K562 (cell line): Measurements from ENCODE around the gene CATSPER4. TPM values are rescaled to one million over a fixed set of nuclear protein-coding genes. Genes with fewer than 3 reads are reported as not detected.

Source experiments
- ARID3B ChIP-seq: fragments of 250-450 bp; sonication (Bioruptor Pico); IDR thresholded peaks from 2 replicates; pipeline ENCODE4 v1.4.0; 2020; ENCODE audit warnings: borderline replicate concordance
- HSF4 ChIP-seq: fragments of 250-450 bp; sonication (Bioruptor Pico); IDR thresholded peaks from 2 replicates; pipeline ENCODE4 v2.1.2; 2022; ENCODE audit warnings: mild to moderate bottlenecking, moderate library complexity, borderline replicate concordance
- MEIS2 ChIP-seq: fragments of 450-650 bp; IDR thresholded peaks from 2 replicates; pipeline ENCODE4 v1.6.1; 2014; ENCODE audit warnings: mild to moderate bottlenecking; ENCODE audit not compliant: partially characterized antibody
- NBN ChIP-seq: fragments of 450-650 bp; IDR thresholded peaks from 2 replicates; pipeline ENCODE4 v1.6.1; 2016; ENCODE audit warnings: low read depth, mild to moderate bottlenecking
- NFXL1 ChIP-seq: fragments of 450-650 bp; formaldehyde crosslinking; IDR thresholded peaks from 2 replicates; pipeline ENCODE4 v1.4.0; 2021; ENCODE audit warnings: mild to moderate bottlenecking
- NR2F6 ChIP-seq: fragments of 450-650 bp; formaldehyde crosslinking; IDR thresholded peaks from 2 replicates; pipeline ENCODE4 v1.4.0; 2020; ENCODE audit warnings: mild to moderate bottlenecking
- PHTF2 ChIP-seq: fragments of 250-450 bp; sonication (Bioruptor Pico); IDR thresholded peaks from 2 replicates; pipeline ENCODE4 v1.5.0; 2021; ENCODE audit warnings: mild to moderate bottlenecking
- POLR3G ChIP-seq: IDR thresholded peaks from 2 replicates; pipeline ENCODE4 v1.6.1; 2011; ENCODE audit not compliant: insufficient read length, insufficient replicate concordance; ENCODE audit errors: extremely low read depth
- RERE ChIP-seq: sonication (generic); formaldehyde crosslinking; IDR thresholded peaks from 2 replicates; pipeline ENCODE4 v1.8.0; 2023; ENCODE audit warnings: missing genetic modification reagents, mild to moderate bottlenecking, borderline replicate concordance
- TCF7L2 ChIP-seq: fragments of 150-350 bp; IDR thresholded peaks from 2 replicates; pipeline ENCODE4 v1.6.1; 2016; ENCODE audit warnings: low read depth, mild to moderate bottlenecking, low read length, moderate library complexity
- TEAD2 ChIP-seq: fragments of 450-650 bp; IDR thresholded peaks from 2 replicates; pipeline ENCODE4 v1.6.1; 2016; ENCODE audit warnings: missing genetic modification characterization, control low read depth, missing compliant biosample characterization
- ZBTB12 ChIP-seq: fragments of 250-450 bp; sonication (Bioruptor Pico); IDR thresholded peaks from 2 replicates; pipeline ENCODE4 v1.4.0; 2020
- ZBTB43 ChIP-seq: sonication (generic); formaldehyde crosslinking; IDR thresholded peaks from 2 replicates; pipeline ENCODE4 v1.8.0; 2023; ENCODE audit warnings: mild to moderate bottlenecking, missing genetic modification reagents
- ZBTB7A ChIP-seq: IDR thresholded peaks from 2 replicates; pipeline ENCODE4 v1.6.1; 2011; ENCODE audit warnings: low read depth, mild to moderate bottlenecking, low read length, moderate library complexity, borderline replicate concordance; ENCODE audit not compliant: control insufficient read depth
- ZBTB8A ChIP-seq: fragments of 450-650 bp; IDR thresholded peaks from 2 replicates; pipeline ENCODE4 v1.6.1; 2018; ENCODE audit warnings: mild to moderate bottlenecking, moderate library complexity; ENCODE audit not compliant: partially characterized antibody
- ZNF384 ChIP-seq: IDR thresholded peaks from 2 replicates; pipeline ENCODE4 v1.6.1; 2012; ENCODE audit warnings: low read depth, low read length, improper control_type of control experiment
- ZNF41 ChIP-seq: fragments of 250-450 bp; sonication (Bioruptor Pico); conservative IDR thresholded peaks from 2 replicates; pipeline ENCODE4 v1.4.0; 2020; ENCODE audit warnings: mild to moderate bottlenecking
- ZNF717 ChIP-seq: fragments of 250-450 bp; sonication (Bioruptor Pico); IDR thresholded peaks from 2 replicates; pipeline ENCODE4 v1.5.0; 2021
- ZZZ3 ChIP-seq: fragments of 450-650 bp; IDR thresholded peaks from 2 replicates; pipeline ENCODE4 v1.6.1; 2016; ENCODE audit warnings: antibody characterized with exemption, mild to moderate bottlenecking, moderate library complexity
- polyA plus RNA-seq, 8 experiments: library from polyadenylated mRNA; depleted of rRNA in 4 of 8; stranded (reverse) in 5 of 8; unstranded in 3 of 8; fragments of >200 nt; fragmentation: Nextera tagmentation in 2 of 8; fragmentation: Illumina TruSeq in 1 of 8; extraction: Ambion mirVana in 2 of 8; extraction: Trizol in 1 of 8; gene quantifications; 2 replicates each; pipeline versions ENCODE4 v1.2.1 to v1.2.3, GENCODE V29; 2011 to 2014; ENCODE audit warnings: inconsistent platforms in 1 of 8, missing spikeins in 1 of 8
- total RNA-seq, 7 experiments: library from RNA; depleted of rRNA in 6 of 7; stranded (reverse); fragments of >200 nt in 6 of 7; fragmentation: Illumina TruSeq in 2 of 7; extraction: Trizol in 2 of 7; gene quantifications; 2 replicates each; pipeline versions ENCODE4 v1.2.1 to v1.2.3, GENCODE V29; 2011 to 2021; ENCODE audit warnings: low replicate concordance in 1 of 7

The CATSPER4 gene
- total and polyA plus RNA-seq, 9 of the 15 experiments (the other 6 are each of a cell fraction or from before 2014, with no cell fraction given) = 0.04 to 0.13 TPM; not detected in 7

GRCh38 chr1:26164036-26164860 lies 26.2 kb upstream of the CATSPER4 start (continued):
- TF ChIP-seq ZBTB7A (no peak; the same call in 1 of the 2 replicates), ZNF384 (no peak), NFXL1 (CRISPR knock-in tag) (no peak), TCF7L2 (no peak), ARID3B (CRISPR knock-in tag) (no peak), ZNF41 (CRISPR knock-in tag) (no peak), TEAD2 (tag) (no peak), ZBTB8A (no peak), ZZZ3 (no peak), ZNF717 (CRISPR knock-in tag) (no peak), HSF4 (no peak), RERE (CRISPR knock-in tag) (0 out of 2 replicates have a peak, but pooled peaks have one; percentile 69), ZBTB12 (no peak), NBN (no peak), MEIS2 (no peak), ZBTB43 (CRISPR knock-in tag) (no peak), NR2F6 (no peak), PHTF2 (no peak), POLR3G (no peak)
